Measurements from ENCODE around the gene PCDH15. TPM values are rescaled to one million over a fixed set of nuclear protein-coding genes. Genes with fewer than 3 reads are reported as not detected.

The PCDH15 gene
- total RNA-seq, 1 experiment from 2014 or later = 0.61 TPM

DNA sequence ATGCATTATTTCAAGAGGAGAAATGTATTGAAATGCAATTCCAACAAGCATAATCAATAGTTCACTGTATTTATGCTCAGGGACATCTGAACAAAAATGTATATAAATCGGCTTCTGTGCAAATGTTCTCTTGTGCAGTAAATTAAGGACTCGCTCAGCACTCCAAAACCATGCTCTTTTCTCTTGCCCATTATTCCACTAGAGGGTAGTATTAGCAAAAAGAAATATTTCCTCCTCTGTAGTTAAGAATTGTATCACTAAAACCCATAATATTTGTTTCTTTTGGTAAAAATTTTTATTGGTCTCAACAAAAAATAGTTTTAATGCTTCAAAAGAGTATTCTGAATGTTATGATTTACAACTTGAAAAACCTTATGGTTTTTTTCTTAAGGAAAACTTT, 803.1 kb downstream of the PCDH15 start:
- no CpG with 5 or more reads among the region's 2 CpGs for WGBS (ENCODE audit: extremely low coverage, insufficient read length, low lambda C conversion rate)
- no peak overlapping the region for H2AFZ ChIP-seq (ENCODE audit: low read length)
- no peak overlapping the region for H3K14ac ChIP-seq (ENCODE audit: insufficient read depth, low read length)

More for the DNA sequence above, 803.1 kb downstream of the PCDH15 start:
- no peaks in the 10 kb centered on the region; a peak in 1 of 7 replicates for H3K36me3 Mint-ChIP-seq (ENCODE audit: insufficient read depth in 1 of 3, low read depth in 3 of 3)
- Histone ChIP-seq H3K27ac (ENCODE audit: insufficient read length, low read depth, low read length) (no peak overlapping the region), H3T11ph (ENCODE audit: low read length) (no peak overlapping the region), H3K9ac (ENCODE audit: extremely low read depth, insufficient read length, low read length) (no peak overlapping the region), H3K27me3 (ENCODE audit: insufficient read depth, low read length) (no peaks in the 10 kb centered on the region), H3K23ac (ENCODE audit: insufficient read length, low read depth, low read length) (no peak overlapping the region), H3K4ac (ENCODE audit: low read depth, low read length) (no peak overlapping the region), H2BK20ac (ENCODE audit: low read depth, low read length, poor library complexity, severe bottlenecking) (no peak overlapping the region), H2AK5ac (ENCODE audit: insufficient read length, low read length) (no peak overlapping the region), H4K5ac (ENCODE audit: insufficient read length, low read depth, low read length) (no peak overlapping the region), H2BK15ac (ENCODE audit: low read depth, low read length) (no peak overlapping the region), H4K20me1 (ENCODE audit: control insufficient read depth, insufficient read depth, insufficient read length) (no peaks in the 10 kb centered on the region), H3K23me2 (ENCODE audit: insufficient read length, low read depth, low read length, poor library complexity, severe bottlenecking) (no peaks in the 10 kb centered on the region), H3K56ac (ENCODE audit: insufficient read length, low read depth, low read length) (no peak overlapping the region), H2BK5ac (ENCODE audit: insufficient read length, low read length) (no peak overlapping the region), H3K9me3 (ENCODE audit: control insufficient read depth, low read depth, low read length) (no peaks in the 10 kb centered on the region), H2BK12ac (ENCODE audit: insufficient read length, low read depth, low read length) (no peak overlapping the region), H3K4me1 (ENCODE audit: insufficient read depth, low read length) (no peaks in the 10 kb centered on the region), H4K8ac (replicated peaks; ENCODE audit: insufficient read length, low read depth, low read length) (no peak overlapping the region), H2BK120ac (ENCODE audit: low read depth, low read length, poor library complexity, severe bottlenecking) (no peak overlapping the region), H4K91ac (ENCODE audit: insufficient read length, low read depth, low read length) (no peak overlapping the region), H3K4me2 (ENCODE audit: insufficient read depth, insufficient read length, low read length) (no peak overlapping the region), H3K79me1 (ENCODE audit: insufficient read depth, low read depth, low read length, poor library complexity, severe bottlenecking) (no peaks in the 10 kb centered on the region), H3K79me2 (ENCODE audit: insufficient read depth, low read length) (no peaks in the 10 kb centered on the region), H3K18ac (ENCODE audit: insufficient read length, low read depth, low read length) (no peak overlapping the region)
- H3K27ac Mint-ChIP-seq = no peak overlapping the region
- DNase-seq = no peak
- no peak overlapping the region for H3K4me3 Mint-ChIP-seq
- H3K9me3 Mint-ChIP-seq = no peaks in the 10 kb centered on the region
- peaks cover 0 to 5% of the 10 kb centered on the region in 2 experiments; a peak in 1 of 4 replicates for H3K4me1 Mint-ChIP-seq
- H3K27me3 Mint-ChIP-seq (ENCODE audit: low read depth) = no peaks in the 10 kb centered on the region
- TF ChIP-seq, protein P1, sequence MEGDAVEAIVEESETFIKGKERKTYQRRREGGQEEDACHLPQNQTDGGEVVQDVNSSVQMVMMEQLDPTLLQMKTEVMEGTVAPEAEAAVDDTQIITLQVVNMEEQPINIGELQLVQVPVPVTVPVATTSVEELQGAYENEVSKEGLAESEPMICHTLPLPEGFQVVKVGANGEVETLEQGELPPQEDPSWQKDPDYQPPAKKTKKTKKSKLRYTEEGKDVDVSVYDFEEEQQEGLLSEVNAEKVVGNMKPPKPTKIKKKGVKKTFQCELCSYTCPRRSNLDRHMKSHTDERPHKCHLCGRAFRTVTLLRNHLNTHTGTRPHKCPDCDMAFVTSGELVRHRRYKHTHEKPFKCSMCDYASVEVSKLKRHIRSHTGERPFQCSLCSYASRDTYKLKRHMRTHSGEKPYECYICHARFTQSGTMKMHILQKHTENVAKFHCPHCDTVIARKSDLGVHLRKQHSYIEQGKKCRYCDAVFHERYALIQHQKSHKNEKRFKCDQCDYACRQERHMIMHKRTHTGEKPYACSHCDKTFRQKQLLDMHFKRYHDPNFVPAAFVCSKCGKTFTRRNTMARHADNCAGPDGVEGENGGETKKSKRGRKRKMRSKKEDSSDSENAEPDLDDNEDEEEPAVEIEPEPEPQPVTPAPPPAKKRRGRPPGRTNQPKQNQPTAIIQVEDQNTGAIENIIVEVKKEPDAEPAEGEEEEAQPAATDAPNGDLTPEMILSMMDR (conservative IDR thresholded peaks at IDR 0.05) = peak; percentile 64

Measured in H9 (cell line).